ENCODE measurements around the gene TSC22D2.

DNA sequence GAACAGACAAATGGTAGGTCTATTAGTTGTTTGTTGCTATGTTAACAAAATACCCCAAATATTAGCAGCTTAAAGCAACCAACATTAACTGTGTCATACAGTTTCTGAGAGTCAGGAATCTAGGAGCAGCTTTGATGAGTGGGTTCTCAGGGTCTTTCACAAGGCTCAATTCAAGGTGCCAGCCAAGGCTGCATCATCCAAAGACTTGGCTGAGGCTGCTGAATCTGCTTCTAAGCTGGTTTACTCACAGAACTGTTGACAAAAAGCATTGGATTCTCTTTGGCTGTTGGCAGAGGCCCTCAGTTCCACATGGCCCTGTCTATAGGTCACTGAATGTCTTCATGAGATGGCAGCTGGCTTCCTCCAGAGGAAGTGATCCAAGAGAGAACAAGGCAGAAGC lies 40.3 kb upstream of the TSC22D2 start:
- TF ChIP-seq, protein P1, sequence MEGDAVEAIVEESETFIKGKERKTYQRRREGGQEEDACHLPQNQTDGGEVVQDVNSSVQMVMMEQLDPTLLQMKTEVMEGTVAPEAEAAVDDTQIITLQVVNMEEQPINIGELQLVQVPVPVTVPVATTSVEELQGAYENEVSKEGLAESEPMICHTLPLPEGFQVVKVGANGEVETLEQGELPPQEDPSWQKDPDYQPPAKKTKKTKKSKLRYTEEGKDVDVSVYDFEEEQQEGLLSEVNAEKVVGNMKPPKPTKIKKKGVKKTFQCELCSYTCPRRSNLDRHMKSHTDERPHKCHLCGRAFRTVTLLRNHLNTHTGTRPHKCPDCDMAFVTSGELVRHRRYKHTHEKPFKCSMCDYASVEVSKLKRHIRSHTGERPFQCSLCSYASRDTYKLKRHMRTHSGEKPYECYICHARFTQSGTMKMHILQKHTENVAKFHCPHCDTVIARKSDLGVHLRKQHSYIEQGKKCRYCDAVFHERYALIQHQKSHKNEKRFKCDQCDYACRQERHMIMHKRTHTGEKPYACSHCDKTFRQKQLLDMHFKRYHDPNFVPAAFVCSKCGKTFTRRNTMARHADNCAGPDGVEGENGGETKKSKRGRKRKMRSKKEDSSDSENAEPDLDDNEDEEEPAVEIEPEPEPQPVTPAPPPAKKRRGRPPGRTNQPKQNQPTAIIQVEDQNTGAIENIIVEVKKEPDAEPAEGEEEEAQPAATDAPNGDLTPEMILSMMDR (IDR thresholded peaks at IDR 0.05): no peak
- TF ChIP-seq POLR2A (IDR thresholded peaks at IDR 0.05): no peak
